Kasumi-1 (cell line): ENCODE results near the gene BATF3.
"Not testable (repeated sequence)": the region's sequence is repeated elsewhere in the genome, so short reads cannot be mapped to it uniquely, and the experiment has no call there.

Experiments
- DNase-seq, 2 experiments: peaks; one replicate each; lab custom pipeline; 2025; lab: John Stamatoyannopoulos, UW

The BATF3 gene

DNA sequence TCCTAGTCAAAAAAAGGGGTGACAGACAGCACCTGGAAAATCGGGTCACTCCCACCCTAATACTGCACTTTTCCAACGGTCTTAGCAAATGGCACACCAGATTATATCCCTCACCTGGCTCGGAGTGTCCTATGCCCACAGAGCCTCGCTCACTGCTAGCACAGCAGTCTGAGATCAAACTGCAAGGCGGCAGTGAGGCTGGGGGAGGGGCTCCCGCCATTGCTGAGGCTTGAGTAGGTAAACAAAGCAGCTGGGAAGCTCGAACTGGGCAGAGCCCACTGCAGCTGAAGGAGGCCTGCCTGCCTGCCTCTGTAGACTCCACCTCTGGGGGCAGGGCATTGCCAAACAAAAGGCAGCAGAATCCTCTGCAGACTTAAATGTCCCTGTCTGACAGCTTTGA, 41.4 kb downstream of the BATF3 start:
- DNase-seq, result not testable (repeated sequence)

GRCh38 chr1:212656730-212657129, 42.9 kb downstream of the BATF3 start:
- DNase-seq, result peak in 1 of 2 experiments; percentile 23

GRCh38 chr1:212655668-212656440, 43.8 kb downstream of the BATF3 start:
- no peak for DNase-seq

GRCh38 chr1:212652609-212653008, 47.0 kb downstream of the BATF3 start:
- DNase-seq, result no peak

DNA sequence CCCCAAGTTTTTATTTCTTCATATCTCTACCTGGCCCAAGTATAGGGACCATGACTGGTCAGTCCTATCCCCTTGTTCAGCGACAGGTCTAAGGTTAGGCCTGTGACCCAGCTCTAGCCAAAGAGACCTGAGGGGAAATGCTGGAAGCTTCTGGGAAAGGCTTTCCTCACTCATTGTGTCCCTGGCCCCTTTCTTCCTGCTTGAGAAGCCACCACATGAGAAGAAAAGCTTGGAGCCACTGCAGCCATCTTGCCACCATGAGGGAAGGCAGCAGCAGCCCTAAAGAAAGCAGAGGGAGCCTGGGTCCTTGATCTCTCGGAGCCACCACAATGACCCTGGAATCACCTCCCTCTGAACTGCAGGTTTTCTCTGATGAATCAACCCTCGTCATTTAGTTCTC, 47.7 kb downstream of the BATF3 start:
- DNase-seq, result no peak

GRCh38 chr1:212651521-212651920, 48.1 kb downstream of the BATF3 start:
- no peak for DNase-seq

- no peak for DNase-seq
Measured at GRCh38 chr1:212650228-212650627, 49.4 kb downstream of the BATF3 start.

DNA sequence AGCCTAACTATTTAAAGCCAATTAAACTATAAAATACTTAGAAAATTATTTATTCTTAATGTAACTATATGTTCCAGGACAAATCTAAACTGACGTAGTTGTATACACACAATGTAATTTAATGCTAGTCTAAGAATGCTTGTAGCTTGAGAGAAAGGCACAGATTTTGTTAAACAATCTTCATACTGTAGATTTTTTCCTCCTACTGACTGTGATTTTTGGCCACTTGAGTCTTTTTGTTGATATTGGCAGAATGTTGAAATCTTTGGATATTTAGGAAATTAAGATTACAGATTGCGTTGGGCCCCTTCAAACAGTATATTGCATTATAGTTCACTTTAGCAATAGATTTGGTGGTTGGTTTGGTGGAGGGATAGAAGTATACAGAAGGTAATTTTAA, 50.6 kb downstream of the BATF3 start:
- no peak for DNase-seq

DNA sequence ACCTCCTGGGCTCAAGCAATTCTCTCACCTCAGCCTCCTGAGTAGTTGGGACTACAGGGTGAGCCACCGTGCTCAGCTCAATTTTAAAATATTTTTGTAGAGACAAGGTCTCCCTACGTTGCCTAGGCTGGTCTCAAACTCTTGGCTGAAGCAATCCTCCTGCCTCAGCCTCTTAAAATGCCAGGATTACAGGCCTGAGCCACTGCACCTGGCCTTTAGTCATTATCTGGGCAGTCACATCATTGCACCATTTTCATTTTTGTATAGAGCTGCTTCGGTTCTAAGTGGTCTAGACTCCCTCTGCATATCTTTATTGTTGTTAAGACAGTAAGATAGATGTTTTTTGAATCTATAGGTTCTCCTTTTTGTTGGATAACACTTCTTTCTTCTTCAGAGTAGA, 51.2 kb downstream of the BATF3 start:
- DNase-seq, result no peak

DNA sequence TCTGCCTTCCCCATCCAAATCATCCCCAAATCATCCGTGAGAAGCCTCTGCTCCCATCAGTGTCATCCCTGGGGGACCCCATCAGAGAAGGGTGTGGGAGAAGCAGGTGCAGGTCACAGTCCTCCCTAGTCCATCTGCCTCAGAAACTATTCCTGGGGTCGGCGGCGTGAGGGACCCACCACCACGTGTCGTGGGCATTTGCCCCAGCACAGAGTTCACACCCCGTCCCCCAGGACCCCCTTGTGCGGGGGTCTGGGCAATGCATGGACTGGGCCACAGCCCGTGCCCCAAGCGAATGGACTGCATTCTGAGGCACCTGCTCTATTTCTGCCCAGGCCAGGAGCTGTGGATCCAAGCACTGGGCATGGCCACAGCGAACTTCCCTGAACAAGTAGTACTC, 52.6 kb downstream of the BATF3 start:
- no peak for DNase-seq

GRCh38 chr1:212646588-212646987, 53.1 kb downstream of the BATF3 start:
- no peak for DNase-seq

DNA sequence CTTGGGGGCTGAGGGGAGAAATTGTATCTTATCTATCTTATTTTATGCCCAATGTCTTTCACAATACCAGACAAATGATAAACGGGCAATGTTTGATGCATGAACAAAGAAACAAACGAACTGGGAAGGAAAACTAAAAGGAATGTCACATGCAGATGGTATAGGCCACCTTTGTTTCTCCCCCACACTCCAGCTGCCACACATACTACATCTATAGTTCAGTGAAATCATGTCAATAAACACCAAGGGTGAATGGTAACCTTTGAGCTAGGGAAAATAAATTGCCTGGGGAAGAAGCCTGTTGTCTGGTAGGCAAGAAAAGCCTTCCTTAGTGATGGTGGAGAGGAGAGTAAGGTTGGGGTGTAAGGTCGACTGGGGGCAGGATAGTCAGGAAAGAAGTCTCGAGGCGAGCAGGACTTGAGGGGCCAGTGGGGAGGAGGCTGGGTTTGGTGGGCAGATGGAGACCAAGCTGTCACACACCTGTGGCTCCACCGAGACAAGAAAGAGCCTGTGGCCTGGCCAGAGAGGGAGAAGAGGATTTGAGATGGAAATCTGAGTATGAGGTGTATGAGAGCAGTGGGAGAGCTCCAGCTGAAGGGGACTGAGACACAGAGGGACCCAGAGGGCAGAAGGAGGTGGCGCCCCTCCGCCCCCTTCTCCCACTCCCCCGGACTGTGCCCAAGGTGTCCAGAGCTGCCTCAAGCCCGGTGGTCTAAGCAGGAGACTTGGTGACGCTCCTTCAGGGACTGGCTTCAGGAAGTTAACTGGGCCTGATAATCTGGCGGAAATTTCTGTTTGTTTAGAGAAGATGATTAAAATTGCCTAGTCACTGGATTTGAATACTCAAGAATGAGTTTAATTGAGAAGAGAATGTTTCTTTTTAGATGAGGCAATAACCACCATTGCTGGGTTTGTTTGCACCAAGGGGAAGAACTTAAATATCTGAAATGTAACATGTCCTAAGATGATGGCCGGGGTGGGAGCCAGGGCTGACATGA, 53.8 kb downstream of the BATF3 start:
- no peak for DNase-seq

- DNase-seq, result no peak
Measured at GRCh38 chr1:212644866-212645545, 54.6 kb downstream of the BATF3 start.

DNA sequence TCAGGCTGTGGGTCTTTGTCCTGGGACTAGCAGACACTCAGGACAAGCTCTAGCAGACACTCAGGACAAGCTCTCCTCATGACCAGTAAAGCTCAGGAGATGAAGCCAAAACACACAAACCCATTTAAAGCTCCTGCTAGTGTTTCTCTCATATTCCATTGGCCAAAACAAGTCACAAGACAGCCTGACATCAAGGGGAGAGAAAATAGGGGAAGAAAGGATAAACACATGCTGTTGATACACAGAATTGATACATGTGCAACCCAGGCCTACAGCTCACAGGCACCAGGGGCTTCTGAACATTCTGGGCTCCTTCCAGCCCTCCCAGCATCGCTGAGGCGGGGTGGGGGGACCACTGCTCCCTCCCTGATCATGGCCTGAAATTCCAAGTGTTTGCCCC, 55.8 kb downstream of the BATF3 start:
- no peak for DNase-seq

DNA sequence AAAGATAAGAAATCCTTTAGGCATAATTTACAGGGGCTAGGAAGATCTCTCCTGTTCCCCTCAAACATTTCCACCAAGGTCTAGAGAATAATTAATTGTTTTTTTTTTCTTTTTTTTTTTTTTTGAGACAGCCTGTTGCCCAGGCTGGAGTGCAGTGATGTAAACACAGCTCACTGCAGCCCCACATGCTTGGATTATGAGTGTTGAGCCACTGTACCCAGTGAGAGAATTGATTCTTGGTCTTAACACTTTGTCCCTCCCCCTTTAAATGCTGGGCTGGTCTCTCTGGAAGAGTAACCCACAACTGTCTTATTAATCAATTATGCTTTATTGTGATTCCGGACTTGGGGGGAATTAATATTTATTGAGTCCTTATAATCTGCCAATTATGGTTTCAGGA, 57.7 kb downstream of the BATF3 start:
- DNase-seq, result no peak

DNA sequence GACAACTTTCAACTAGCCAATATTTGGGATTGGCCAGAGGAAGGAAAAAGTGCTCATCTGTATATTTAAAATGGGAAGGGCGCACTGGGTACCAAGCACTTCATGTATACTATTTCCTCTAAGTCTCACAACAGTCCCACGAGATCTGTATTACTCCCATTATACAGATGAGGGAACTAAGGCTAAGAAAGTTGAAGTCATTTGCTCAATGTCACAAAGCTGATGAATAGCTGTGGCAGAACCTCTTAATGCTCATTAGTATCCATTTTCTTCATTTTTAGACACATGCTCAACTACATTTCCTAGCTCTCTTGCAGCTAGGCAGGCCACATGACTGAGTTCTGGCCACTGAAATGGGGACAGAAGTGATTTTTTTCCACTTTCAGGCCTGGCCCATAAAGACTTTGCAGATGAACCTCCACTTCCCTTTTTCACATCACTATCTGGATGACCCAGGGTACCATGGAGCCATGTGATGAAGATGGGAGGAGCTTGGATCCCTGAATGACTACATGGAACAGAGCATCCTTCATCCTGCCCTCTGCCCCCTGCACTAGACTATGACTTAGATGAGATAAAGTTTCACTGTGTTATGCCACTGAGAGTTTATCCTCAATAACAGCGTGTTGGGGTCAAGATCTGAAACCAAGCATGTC, 59.3 kb downstream of the BATF3 start:
- peak; percentile 9 to 12 for DNase-seq

DNA sequence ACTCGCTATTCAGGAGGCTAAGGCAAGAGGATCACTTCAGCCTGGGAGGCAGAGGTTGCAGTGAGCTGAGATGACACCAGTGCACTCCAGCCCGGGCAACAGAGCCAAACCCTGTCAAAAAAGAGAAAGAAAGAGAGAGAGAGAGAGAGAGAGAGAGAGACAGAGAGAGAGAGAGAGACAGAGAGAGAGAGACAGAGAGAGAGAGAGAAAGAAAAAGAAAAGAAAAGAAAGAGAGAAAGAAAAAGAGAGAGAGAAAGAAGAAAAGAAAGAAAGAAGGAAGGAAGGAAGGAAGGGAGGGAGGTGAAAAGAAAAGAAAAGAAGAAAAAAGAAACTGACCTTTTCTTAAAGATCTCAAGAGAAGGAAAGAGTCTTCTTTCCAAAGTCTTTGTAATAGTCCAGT, 60.1 kb downstream of the BATF3 start:
- DNase-seq, result not testable (repeated sequence)

- peak; percentile 58 to 60 for DNase-seq
Measured at GRCh38 chr1:212638492-212639151, 61.0 kb downstream of the BATF3 start.

- DNase-seq, result no peak
Measured at GRCh38 chr1:212637902-212638301, 61.7 kb downstream of the BATF3 start.
